GM21786 (cell line): ENCODE data around the gene ZNF169.
"Not testable (repeated sequence)": the region's sequence is repeated elsewhere in the genome, so short reads cannot be mapped to it uniquely, and the experiment has no call there.

Experiments used
- ATAC-seq: cut with Tn5 transposase; IDR thresholded peaks from one replicate; pipeline ENCODE4 v1.9.1; 2021; ENCODE audit not compliant: unreplicated experiment

ZNF169 gene

GRCh38 chr9:94341703-94342102, 82.6 kb downstream of the ZNF169 start:
- not testable (repeated sequence) for ATAC-seq

GRCh38 chr9:94347451-94347850, 88.4 kb downstream of the ZNF169 start:
- not testable (repeated sequence) for ATAC-seq

DNA sequence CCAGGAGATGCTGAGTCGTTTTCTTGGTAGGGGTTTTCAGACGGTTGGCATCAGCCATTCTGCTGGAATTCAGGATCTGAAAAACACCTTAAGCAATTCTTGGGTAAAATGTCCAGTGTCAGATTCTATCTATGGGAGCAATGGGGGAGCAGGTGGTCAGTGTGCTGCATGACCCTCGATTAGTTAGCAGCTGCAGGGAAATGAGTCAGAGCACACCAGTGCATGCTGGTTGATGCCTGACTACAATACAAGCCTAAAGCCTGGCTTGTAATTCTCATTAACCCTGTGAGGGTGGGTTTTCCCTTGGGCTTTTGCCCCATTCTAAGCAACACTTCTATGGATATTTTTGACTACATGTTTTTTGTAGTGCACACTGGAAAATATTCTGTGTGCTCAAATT, 89.7 kb downstream of the ZNF169 start:
- ATAC-seq, result not testable (repeated sequence)
